Epidermal melanocyte (primary cell): Measurements from ENCODE around the gene FAM107B.
"Not testable (repeated sequence)": the region's sequence is repeated elsewhere in the genome, so short reads cannot be mapped to it uniquely, and the experiment has no call there.

ENCODE experiments used
- DNase-seq: peaks from one replicate; pipeline ENCODE4 v3.0.0; 2011; ENCODE audit warnings: low spot score; ENCODE audit not compliant: insufficient read length

The FAM107B gene

DNA sequence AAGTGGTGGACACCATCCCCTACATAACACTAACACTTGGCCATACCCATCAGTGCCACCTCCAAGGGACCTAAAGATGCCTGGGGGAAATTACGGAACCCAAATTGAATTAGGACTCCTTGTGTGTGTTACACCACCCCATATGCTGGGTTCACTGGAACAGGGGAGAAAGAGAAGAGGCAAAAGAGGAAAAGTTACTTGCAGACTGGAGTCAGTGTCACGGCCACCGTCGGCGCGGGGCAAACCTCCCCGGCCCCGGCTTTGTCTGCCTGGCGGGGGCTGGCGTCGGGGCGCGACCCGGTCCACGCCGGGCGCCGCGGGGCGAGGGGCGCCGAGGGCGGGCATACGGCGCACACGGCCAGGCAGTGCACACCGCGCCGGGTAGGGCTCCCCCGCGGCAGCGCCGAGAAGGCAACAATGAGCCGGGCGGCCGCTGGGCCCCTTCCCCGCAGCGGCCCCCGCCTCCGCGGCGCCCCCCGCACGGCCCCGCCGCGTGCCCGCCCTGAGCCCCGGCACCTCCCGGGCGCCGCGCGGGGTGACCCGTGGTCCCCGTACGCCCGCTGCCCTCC lies 171.1 kb downstream of the FAM107B start:
- DNase-seq = no peak

- DNase-seq = no peak
Measured at GRCh38 chr10:14602807-14603533, 171.7 kb downstream of the FAM107B start.

DNA sequence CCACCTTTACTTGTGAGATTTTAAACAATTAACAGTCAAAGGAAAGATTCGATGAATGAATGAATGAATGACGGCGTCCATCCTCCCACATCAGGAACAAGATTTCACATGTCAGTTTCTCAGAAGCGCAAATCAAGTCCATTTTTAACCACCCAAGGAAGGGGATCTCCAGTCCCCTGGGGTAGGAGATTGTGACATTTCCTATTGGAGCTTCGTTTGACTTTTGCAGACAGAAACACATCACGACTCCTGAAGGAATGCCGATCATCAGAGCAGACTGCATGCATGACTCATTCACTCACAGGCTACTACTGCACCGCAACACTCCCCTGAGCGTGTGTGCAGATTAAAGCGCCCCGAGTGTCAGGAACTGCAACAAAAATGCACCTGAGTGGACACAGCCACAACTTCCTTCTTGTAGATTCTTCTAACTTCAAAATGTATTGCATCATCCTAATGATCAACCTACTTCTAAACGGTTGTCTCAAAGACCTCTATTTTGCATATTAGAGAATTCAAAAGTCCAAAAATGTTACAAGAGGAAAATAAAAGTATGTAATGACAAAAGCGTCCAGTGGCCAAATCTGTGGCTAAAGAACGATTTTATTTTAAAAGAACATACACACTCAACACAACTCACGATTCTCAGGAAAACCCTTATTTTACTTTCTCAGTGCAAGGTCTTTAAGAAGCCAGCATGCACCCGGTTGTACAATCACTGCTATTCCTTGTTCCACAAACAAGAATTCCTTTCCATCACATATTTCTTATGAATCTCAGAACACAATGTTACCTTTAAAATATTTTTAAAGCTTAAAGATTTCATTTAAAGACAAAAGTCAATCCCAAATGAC lies 172.6 kb downstream of the FAM107B start:
- no peak for DNase-seq

DNA sequence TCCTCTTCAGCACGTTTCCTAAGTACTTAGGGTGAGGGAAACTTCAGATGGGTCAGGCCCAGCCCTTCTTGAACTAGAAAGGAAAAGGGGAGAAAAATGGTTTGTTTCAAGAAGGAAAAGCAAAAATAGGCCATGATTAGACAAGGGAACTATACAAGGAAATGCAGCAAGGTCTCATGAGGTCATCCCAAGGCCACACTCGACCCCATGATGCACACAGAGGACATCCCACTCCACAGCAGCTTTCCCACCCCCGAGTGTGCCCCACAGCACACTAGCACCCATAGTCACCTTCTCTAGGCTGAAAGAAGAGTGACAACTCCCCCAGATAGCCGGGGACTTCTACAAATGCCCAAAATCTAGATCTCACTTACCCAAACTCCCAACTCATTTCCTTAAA lies 173.4 kb downstream of the FAM107B start:
- DNase-seq = no peak

DNA sequence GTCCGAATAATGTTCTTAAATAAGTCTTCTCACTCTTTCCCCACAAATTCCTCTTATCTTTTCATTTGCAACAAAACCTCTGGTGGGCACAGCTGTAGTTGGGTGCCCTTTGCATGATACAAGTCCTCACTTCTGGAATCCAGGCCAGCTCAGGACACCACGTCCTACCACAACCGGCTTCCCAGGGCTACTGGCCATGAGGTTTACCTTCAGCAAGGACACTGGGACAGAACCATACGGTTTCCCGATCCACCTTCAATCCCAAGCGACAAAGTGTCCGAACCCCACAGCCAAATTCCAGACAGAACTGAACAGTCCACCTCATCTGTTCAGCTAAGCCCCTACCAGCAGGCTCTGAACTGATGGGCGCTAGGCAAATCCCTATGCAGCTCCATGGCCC lies 174.6 kb downstream of the FAM107B start:
- DNase-seq = no peak

- DNase-seq = no peak
Measured at GRCh38 chr10:14598809-14599764, 175.6 kb downstream of the FAM107B start.

GRCh38 chr10:14595526-14596182 lies 179.0 kb downstream of the FAM107B start:
- DNase-seq = no peak

GRCh38 chr10:14594878-14595525 lies 179.7 kb downstream of the FAM107B start:
- DNase-seq = no peak

DNA sequence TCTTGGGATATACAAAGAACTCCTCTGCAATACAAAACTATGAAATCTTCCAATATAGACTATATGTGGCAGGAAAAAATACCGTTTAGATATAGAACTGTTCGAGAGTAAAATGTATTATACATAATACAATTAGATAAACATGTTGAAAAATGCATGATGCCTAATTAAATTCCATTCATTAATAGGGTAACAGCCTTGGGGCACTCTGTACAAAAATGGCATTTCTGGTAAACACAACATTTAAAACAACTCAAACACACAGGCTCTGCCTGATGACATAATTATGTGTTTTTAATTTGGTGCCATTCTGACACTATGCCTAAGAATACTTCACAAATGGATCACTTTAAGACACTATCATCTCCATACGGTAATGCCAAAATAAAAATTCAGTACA lies 180.9 kb downstream of the FAM107B start:
- DNase-seq = no peak

DNA sequence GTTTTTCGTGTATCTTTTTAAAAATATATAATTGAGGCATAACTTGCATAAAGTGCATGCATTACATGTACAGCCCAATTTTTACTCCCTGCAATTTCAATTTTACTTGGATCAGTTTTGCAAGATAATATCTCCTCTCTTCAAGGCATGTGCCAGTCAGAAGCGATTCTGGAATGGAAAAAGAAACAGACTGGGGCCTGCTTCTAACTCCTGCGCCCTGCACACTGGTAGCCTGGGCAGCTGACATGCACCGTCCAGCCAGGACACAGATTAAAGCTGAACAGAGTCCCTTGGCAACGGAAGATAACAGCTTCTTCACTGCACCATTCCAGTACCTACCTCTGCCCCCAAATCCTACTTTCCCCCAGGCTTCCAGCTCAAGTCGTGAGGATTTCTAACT lies 182.1 kb downstream of the FAM107B start:
- DNase-seq = no peak

DNA sequence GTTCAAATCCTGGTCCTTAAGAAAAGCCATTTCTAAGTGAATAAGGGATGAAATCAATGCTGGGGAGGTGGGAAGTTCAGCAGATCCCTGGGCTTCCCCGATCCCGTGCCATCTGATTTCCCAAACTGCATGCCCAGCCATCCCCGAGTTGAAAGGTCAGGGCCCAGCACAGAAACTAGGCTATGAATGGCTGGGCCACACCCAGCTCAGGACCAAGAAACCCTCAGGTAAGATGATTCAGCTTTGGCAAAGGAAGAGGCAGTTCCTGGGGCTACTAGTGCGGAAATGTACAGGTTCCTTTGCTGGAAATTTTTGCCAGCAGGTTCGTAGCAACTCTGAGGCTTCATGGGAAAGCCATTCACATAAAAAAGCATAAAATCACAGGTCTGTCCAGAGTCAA lies 182.7 kb downstream of the FAM107B start:
- DNase-seq = no peak

GRCh38 chr10:14588938-14589294 lies 185.8 kb downstream of the FAM107B start:
- not testable (repeated sequence) for DNase-seq

DNA sequence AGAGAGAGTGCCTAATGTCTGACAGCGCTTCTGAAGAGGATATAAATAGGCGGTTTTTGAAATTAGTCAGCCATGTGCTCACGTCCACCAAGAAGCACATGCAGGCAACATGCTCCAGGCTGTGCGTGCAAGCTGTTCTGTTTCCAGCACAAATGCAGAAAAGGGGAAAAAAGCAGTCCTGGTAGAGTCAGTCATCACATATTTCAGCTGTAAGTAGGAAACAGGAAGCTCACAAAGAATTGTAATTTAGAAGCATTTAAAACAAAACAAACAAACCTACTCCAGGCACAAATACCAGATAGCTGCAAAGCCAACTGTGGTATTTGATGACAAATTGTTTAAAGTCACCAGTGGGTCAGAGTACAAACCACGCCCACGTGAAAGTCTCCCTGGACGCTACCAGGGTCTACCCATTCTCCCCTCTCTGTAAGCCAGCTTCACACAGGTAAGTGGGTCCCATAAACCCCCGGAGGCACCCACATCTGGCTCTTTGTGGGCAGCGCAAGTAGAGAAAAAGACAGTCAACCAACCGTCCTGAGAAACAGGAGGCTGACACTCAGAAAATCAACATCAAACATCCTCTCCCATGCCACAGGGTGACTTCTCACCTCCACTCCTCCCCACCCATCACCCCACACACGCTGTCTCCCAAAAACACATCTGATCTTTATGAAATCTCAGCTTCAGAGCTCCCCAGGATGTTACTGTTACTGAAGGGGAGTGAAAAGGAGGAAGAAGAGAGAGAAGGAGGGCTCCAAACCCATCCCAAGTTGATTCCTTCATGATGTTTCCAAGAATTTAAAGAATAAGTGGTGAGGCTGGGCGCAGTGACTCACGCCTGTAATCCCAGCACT lies 186.4 kb downstream of the FAM107B start:
- DNase-seq = peak; percentile 86

GRCh38 chr10:14587540-14588083 lies 187.1 kb downstream of the FAM107B start:
- DNase-seq = no peak

DNA sequence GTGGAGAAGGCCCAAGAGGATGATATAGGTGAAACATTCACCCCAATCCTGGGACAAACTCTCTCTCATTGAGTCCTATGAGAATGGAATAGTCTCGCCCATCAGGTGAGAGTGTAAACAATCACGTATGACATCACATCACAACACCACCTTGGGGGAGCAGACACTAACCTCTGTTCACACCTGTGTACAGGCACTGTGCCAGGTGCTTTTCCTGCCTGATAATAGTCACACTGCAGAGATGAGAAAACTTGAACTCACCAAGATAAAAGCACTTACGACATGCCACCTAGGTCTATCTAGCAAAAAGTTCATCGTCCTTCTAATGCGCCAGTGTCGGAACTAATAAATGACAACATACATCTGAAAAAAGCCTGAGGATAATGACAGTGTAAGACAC lies 187.8 kb downstream of the FAM107B start:
- DNase-seq = no peak

GRCh38 chr10:14585287-14586193 lies 189.2 kb downstream of the FAM107B start:
- no peak for DNase-seq

- no peak for DNase-seq
Measured at GRCh38 chr10:14584661-14585060, 190.0 kb downstream of the FAM107B start.

DNA sequence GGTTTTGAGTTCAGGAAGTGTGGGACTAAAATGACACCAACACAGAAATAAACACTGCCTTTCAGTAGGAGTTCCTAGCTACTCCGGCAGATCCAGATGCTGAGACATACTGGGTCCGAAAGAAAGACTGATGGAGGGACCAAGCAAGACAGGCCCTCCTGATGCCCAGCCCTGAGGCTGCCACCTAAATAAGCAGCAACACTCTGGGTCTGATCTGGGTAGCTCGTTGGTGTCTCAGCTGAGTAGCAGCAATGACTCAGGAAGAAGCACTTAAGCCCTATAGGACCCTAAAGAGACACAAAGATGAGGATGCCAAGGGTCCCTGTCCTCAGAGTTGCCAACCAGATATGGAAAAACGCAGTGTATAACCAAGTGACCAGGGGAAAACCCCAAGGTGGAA lies 190.7 kb downstream of the FAM107B start:
- no peak for DNase-seq
